HUDEP-2 (cell line): ENCODE data around the gene SH2D1A.
"Not testable (repeated sequence)": the region's sequence is repeated elsewhere in the genome, so short reads cannot be mapped to it uniquely, and the experiment has no call there.

Experiments
- DNase-seq, 76 experiments: peaks; one replicate each; lab custom pipeline; 2025; ENCODE audit not compliant: unreplicated experiment in 76 of 76; lab: John Stamatoyannopoulos, UW

SH2D1A gene

GRCh38 chrX:124348885-124349453 is 2.6 kb downstream of the SH2D1A start:
- peak in 48 of 76 experiments; percentile 0 to 76 (median 10) for DNase-seq

GRCh38 chrX:124354648-124355047 is 8.3 kb downstream of the SH2D1A start:
- no peak for DNase-seq

- no peak for DNase-seq
Measured at GRCh38 chrX:124358800-124359383, 12.5 kb downstream of the SH2D1A start.

GRCh38 chrX:124362072-124362471 is 15.7 kb downstream of the SH2D1A start:
- no peak for DNase-seq

GRCh38 chrX:124362761-124363160 is 16.4 kb downstream of the SH2D1A start:
- DNase-seq: no peak

- no peak for DNase-seq
Measured at GRCh38 chrX:124369722-124370121, 23.4 kb downstream of the SH2D1A start.

- peak in 1 of 76 experiments; percentile 0 for DNase-seq
Measured at GRCh38 chrX:124373348-124373747, 27.0 kb downstream of the SH2D1A start.

GRCh38 chrX:124378643-124379042 is 32.3 kb downstream of the SH2D1A start:
- no peak for DNase-seq

GRCh38 chrX:124383354-124383753 is 37.0 kb downstream of the SH2D1A start:
- no peak for DNase-seq

GRCh38 chrX:124386401-124386800 is 40.0 kb downstream of the SH2D1A start:
- DNase-seq: no peak

GRCh38 chrX:124388562-124388961 is 42.2 kb downstream of the SH2D1A start:
- peak in 47 of 76 experiments; percentile 0 to 42 (median 15) for DNase-seq

GRCh38 chrX:124392794-124393193 is 46.4 kb downstream of the SH2D1A start:
- no peak for DNase-seq

GRCh38 chrX:124393238-124393637 is 46.9 kb downstream of the SH2D1A start:
- DNase-seq: no peak

- DNase-seq: no peak
Measured at GRCh38 chrX:124393659-124394058, 47.3 kb downstream of the SH2D1A start.

- no peak for DNase-seq
Measured at GRCh38 chrX:124395145-124395880, 49.0 kb downstream of the SH2D1A start.

GRCh38 chrX:124401696-124402095 is 55.3 kb downstream of the SH2D1A start:
- no peak for DNase-seq

GRCh38 chrX:124405868-124406267 is 59.5 kb downstream of the SH2D1A start:
- no peak for DNase-seq

GRCh38 chrX:124406294-124407014 is 60.1 kb downstream of the SH2D1A start:
- peak in 43 of 76 experiments; percentile 0 to 56 (median 12) for DNase-seq

GRCh38 chrX:124407226-124407625 is 60.9 kb downstream of the SH2D1A start:
- no peak for DNase-seq

GRCh38 chrX:124408380-124408779 is 62.0 kb downstream of the SH2D1A start:
- DNase-seq: not testable (repeated sequence)

GRCh38 chrX:124413244-124413643 is 66.9 kb downstream of the SH2D1A start:
- DNase-seq: no peak
